ENCODE results near the gene FOXN3.

- TF ChIP-seq CTCF (conservative IDR thresholded peaks at IDR 0.05; ENCODE audit: low read depth in 2 of 2): no peak
- no peak for TF ChIP-seq CREB1 (CRISPR knock-in tag; IDR thresholded peaks at IDR 0.05; ENCODE audit: low read depth)
Measured at GRCh38 chr14:89227496-89227836, 189.6 kb downstream of the FOXN3 start.

Data from GM23338 (cell line).